Measurements from ENCODE around the gene NLE1. TPM values are rescaled to one million over a fixed set of nuclear protein-coding genes. Genes with fewer than 3 reads are reported as not detected.
"Not testable (repeated sequence)": the region's sequence is repeated elsewhere in the genome, so short reads cannot be mapped to it uniquely, and the experiment has no call there.

The NLE1 gene
- polyA plus RNA-seq, 5 donors: 15.7 to 24.5 (median 19.4) TPM

- no peak for DNase-seq
Measured at GRCh38 chr17:35129973-35130351, 12.1 kb downstream of the NLE1 start.

- no peak for DNase-seq
Measured at GRCh38 chr17:35129154-35129972, 12.7 kb downstream of the NLE1 start.

- peak; percentile 95 to 97 for DNase-seq
Measured at GRCh38 chr17:35127751-35128514, 14.2 kb downstream of the NLE1 start.

- no peak for DNase-seq
Measured at GRCh38 chr17:35121315-35121714, 20.8 kb downstream of the NLE1 start, which contains the start of gene FNDC8. Gene FNDC8, plus strand, starts transcription at chr17:35121615. Its CDS starts 79 bp downstream, at chr17:35121694.

GRCh38 chr17:35119370-35120165, 22.5 kb downstream of the NLE1 start, which contains the start of gene RAD51D:
Gene RAD51D, minus strand, starts transcription at chr17:35119860. Its CDS starts 247 bp downstream, at chr17:35119613.
- DNase-seq: peak; percentile 78 to 80

GRCh38 chr17:35117984-35118383, 24.1 kb downstream of the NLE1 start:
- DNase-seq: no peak

- DNase-seq: no peak
Measured at GRCh38 chr17:35116845-35117244, 25.3 kb downstream of the NLE1 start.

- not testable (repeated sequence) for DNase-seq
Measured at GRCh38 chr17:35110791-35111190, 31.3 kb downstream of the NLE1 start.

- DNase-seq: no peak
Measured at GRCh38 chr17:35104844-35105450, 37.2 kb downstream of the NLE1 start.

- DNase-seq: no peak
Measured at GRCh38 chr17:35103271-35103670, 38.8 kb downstream of the NLE1 start.

GRCh38 chr17:35101725-35102124, 40.4 kb downstream of the NLE1 start:
- DNase-seq: no peak

- no peak for DNase-seq
Measured at GRCh38 chr17:35101036-35101435, 41.1 kb downstream of the NLE1 start.

- no peak for DNase-seq
Measured at GRCh38 chr17:35099908-35100307, 42.2 kb downstream of the NLE1 start.

- no peak for DNase-seq
Measured at GRCh38 chr17:35097776-35098175, 44.3 kb downstream of the NLE1 start.

- DNase-seq: no peak
Measured at GRCh38 chr17:35095741-35096140, 46.4 kb downstream of the NLE1 start.

- no peak for DNase-seq
Measured at GRCh38 chr17:35094902-35095301, 47.2 kb downstream of the NLE1 start.

- not testable (repeated sequence) for DNase-seq
Measured at GRCh38 chr17:35090707-35091106, 51.4 kb downstream of the NLE1 start.

- peak in 1 of 2 donors; percentile 2 for DNase-seq
Measured at GRCh38 chr17:35089586-35090296, 52.4 kb downstream of the NLE1 start.

- peak; percentile 82 to 85 for DNase-seq
Measured at GRCh38 chr17:35088881-35089585, 53.1 kb downstream of the NLE1 start.

- peak; percentile 47 to 52 for DNase-seq
Measured at GRCh38 chr17:35088356-35088880, 53.7 kb downstream of the NLE1 start.
